DMS114 treated with DMSO at 0.1 percent for 48 hours (cell line): ENCODE results near the gene FBN3.

ENCODE experiments used
- DNase-seq: peaks from one replicate; lab custom pipeline; 2025; ENCODE audit not compliant: unreplicated experiment; lab: John Stamatoyannopoulos, UW

Gene FBN3

DNA sequence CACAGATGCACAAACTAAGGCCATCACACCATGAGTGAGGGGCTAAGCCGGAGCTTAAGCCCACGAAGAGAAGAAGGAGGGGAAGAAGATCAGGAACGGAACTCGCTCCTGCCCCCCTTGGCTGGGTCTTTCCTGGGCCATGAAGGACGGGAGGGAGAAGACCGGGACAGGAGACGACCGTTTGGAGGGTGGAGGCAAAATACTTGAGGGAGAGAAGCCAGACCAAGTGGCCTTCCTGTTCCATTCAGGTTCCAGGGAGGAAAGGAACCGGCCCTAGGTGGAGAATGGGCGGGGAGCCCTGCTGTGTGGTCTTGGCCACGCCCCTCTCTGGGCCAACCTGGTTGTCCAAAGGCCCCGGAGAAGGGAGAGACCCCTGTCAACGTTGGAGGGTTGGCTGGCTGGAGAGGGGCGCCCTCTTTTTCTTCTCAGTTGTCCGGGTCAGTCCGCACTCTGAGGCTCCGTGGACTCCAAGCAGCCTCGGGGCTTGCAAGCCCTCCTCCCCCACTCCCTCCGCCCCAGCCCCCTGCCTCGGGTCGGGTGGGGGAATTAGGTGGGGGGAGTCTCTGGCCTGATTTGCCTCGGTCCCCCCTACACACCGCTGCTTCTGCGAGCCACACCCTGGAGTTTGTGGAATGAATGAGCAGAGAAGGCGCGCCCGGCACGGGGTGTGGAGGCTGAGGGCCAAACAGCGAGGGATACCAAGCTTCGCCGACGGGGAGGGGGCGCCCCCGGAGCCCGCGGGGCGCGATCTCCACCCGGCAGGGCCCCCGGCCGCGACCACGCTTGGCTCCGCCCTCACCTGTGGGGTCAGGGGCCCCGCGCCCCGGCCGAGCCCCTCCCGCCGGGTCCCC is 757 bp downstream of the FBN3 start:
- DNase-seq, result peak; percentile 7

DNA sequence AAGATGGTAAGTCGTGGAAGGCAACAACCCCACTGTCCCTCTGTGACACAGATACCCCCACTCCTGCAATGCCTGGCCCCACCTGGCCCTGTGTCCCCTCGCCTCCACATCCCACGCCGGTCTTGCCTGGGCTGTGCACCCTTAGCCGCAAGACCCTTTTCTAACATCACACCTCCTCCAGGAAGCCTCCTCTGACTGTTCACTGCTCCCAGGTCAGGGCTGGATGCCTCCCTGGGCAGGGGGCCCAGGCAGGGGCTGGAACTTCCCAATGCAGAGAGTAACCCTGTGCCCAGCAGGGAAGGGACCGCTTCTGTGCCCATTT is 1.3 kb downstream of the FBN3 start:
- no peak for DNase-seq

DNA sequence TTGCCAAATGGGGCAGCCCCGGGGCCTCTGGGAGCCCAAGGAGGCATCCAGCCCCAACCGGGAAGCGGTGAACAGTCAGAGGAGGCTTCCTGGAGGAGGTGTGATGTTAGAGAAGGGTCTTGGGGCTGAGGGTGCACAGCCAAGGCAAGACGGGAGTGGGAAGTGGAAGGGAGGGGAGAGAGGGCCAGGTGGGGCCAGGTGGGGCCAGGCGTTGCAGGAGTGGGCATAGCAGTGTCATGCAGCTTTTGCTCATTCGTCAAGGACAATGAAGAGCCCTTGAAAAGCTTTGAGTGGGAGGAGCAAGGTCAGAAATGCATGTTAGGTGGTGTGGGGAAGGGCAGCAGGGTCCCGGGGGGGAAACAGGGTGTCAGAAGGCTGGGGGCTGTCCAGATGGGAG is 1.8 kb downstream of the FBN3 start:
- no peak for DNase-seq

DNA sequence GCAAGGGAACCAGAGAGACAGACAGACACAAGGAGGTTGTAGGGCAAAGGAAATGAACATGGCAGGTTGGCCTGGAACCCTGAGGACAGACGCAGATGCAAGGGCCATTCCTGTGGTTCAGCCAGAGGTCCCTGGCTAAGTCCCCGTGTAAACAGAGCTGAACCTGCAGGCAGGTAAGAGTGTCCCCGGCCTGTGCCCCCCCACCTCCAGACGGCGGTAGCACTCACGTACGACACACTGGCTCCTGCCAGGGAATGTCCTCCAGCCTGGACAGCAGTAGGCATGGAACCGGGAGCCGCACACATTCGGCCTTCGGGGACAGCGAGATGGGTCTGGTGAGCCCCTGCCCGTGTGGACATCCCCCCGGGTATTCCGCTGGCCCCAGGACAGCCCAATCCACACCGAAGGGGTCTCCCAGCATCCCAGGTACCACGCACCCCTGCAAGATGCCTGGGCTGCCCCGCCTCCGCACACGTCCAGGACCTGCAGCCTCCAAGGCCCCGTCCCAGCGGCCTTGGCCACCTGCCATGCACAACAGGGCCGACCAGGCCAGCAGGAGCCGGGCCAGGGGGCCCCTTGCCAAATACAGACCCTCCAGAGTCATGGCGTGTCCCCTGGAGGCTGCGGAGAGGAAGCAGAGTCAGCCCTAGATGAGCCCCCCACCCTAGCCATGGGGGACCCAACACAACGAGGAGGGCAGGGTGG is 2.4 kb downstream of the FBN3 start:
- DNase-seq, result no peak

DNA sequence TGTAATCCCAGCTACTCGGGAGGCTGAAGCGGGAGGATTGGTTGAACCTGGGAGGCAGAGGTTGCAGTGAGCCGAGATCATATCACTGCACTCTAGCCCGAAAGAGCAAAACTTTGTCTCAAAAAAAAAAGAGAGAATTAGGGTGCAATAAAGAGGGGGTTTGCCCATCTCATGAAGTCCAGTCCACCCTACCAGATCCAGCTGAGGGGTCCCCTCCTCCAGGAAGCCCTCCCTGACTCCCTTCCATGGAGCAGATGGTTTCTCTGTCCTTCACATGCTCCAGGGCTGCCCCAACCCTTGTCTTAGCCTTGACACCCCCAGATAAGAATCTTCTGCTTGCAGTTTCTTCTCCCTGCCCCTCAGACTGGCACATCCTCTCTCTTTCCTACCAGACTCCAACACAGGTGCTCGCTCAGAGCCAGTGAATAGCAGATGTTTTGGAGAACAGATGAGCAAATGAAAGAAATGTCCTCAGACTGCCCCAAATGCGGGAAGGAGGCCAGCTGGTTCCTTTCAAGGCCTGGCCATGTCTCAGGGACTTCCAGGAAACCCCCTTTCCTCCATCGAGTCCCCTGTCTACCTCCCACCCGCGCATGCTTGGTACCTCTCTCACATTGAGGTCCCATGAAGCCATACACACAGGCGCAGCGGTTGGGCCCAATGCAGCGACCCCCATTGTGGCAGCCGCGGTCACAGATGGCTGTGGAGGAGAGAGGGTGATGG is 5.0 kb downstream of the FBN3 start:
- no peak for DNase-seq

DNA sequence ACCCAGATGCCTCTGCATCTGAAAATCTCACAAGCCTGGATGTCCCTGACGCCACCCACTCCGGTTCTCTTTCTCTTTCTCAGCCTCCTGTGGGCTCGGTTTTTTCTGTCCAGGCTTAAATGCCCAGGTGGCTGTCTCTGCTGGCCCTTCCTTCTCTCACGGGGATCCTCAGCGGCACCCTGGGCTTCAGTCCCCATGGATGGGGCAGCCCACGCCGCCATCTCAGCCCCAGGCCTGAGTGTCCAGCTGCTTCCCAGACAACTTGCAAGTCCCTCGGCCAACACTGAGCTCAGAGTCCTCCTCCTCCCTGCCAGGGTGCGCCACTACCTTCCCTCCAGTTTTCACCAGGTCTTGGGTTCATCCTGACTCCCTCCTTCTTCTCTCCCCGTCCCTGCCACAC is 6.4 kb downstream of the FBN3 start:
- DNase-seq, result no peak

DNA sequence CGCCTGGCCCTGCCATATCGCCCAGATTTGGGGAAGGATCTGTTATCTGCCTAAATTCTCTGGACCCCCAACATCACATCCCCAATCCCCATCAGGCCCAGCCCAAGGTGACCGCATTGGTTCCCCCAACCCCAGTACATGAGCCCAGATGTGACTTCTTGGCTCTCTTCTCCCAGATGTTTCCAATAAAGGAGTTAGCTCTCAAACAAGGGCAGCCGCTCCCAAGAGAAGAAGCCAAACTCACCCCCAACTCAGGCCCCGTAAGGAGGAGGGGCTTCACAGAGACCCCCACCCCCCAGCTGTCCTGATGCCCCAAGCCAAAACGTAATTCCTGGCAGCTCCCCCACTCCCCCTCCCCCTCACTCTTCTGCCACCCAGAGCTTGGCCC is 6.9 kb downstream of the FBN3 start:
- DNase-seq, result no peak

DNA sequence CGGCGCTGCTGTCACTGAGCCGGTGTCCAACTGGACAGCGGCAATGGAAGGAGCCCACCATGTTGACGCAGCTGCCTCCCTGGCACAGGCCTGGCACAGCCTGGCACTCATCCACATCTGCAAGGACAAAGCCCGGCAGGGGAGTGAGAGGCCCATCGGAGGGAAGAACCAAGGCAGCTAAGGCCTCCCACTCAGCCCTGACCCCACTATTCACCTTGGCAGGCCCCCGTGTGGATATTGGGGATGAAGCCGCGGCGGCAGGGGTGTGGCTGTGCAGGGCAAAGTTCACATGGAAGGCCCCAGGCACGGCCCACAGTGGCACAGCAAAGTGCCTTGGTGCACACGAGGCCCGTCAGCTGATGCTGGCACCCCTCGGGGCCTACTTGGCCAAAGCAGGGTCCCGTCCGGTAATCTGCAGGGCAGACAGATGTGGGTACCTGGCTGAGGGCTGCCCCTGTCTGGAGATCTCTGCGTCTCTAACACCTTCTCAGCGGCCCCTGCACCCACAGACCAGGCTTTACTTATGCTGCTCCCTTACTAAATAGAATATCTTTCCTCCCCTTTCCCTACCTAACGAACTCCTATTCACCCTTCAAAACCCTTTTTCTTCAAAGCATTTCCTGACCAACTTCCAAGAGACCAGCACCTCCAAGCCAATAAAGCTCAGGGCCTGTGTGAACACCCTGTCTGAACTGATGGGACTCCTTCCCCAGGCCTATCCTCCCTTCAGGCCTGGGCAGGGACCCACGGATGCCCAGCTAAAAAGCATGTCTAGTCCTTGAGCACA is 7.5 kb downstream of the FBN3 start:
- no peak for DNase-seq

DNA sequence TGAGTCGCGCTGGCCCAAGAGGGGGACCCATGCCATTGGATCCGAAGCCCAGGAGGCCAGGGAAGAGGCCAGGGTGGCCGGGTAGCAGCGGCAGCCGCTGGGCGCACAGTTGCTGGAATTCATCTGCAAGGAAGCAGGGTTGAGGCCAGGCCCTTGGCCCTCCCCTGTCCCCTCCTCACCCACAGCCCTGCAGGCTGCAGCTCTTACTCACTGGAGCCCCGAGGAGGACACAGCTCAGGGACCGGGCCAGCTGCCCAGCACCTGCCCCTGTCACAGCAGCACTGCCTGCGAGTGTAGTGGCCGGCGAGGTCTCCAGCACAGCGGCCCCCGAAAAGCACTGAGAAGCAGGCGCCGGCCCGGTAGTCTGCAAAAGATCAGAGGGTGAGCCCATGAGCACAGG is 11.2 kb downstream of the FBN3 start:
- no peak for DNase-seq

DNA sequence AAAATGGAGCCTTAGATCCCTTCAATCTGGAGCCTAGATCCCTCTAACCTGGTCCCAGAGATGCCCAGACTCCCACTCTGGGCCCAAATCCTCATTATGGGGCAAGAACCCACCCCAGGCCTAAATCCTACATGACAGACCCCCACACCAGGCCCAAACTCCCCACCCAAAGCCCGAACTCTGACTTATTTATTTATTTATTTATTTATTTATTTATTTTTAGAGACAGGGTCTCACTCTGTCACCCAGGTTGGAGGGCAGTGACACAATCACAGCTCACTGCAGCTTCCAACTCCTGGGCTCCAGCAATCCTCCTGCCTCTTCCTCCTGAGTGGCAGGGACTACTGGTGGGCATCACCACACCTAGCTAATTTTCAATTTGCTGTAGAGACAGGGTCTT is 12.0 kb downstream of the FBN3 start:
- DNase-seq, result no peak

DNA sequence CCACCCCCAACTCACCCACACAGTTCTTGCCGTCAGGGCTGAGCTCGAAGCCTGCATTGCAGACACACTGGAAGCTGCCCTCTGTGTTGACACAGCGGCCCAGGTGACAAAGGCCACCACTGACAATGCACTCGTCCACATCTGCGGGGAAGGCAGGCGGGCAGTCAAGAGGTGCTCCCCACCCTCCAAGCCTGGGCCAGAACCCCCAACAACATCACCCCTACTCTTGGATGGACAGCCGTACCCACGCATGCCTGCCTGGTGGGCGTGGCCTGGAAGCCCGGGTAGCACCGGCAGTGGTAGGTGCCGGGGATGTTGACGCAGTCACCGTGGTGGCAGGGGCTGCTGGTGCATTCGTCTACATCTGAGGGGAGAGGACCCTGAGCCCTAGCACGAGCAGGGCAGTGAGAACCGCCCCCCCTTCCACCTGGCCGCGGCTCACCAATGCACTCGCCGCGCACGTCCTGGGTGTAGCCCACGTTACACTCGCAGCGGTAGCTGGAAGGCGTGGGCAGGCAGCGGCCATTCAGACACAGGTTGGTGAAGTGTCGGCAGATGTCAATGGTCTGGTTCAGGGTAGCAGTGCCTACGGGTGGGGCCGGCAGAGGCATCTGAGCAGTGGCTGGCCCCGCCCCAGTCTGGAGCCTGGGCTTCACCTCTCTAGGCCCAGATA is 13.3 kb downstream of the FBN3 start:
- DNase-seq, result no peak

DNA sequence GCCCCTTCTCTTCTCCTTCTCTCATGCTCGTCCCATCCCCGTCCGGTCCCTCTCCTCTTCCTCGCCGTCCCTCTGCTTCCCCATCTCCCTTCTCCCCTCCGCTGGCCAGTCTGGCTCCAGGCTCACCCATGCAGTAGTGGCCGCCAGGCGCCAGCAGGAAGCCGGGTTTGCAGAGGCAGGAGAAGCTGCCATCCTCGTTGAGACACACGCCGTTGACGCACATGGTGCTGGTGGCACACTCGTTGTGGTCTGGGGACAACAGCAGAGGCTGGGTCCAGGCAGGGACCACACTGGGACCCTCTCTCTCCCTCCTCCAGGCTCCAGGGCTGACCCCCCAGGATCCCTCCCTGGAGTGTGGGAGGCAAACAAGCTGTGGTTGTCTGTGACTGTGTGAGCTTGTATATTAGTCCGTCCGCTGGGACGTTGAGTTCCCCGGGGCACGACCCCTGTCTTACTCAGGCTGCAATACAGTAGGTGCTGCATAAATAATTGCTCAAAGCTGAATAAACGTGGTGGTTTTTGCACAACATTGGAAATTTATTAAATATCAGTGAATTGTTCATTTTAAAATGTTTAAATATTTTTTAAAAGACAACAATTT is 16.4 kb downstream of the FBN3 start:
- no peak for DNase-seq

DNA sequence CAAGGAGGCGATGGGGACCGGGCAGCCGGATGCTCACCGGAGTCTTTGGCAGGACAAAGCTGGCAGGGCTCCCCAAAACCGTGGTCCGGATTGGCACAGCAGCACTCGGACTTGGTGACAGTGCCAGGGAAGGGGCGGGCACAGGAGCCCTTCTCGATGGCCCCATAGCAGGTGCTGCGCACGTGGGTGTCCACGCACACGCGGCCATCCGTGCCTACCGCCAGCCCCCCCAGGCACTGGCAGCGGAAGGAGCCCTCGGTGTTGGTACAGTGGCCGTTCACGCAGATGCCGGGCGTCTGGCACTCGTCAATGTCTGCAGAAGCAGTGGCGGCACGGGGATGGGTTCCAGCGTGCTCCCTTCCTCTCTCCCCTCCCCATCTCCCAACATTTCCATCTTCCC is 17.9 kb downstream of the FBN3 start:
- no peak for DNase-seq

DNA sequence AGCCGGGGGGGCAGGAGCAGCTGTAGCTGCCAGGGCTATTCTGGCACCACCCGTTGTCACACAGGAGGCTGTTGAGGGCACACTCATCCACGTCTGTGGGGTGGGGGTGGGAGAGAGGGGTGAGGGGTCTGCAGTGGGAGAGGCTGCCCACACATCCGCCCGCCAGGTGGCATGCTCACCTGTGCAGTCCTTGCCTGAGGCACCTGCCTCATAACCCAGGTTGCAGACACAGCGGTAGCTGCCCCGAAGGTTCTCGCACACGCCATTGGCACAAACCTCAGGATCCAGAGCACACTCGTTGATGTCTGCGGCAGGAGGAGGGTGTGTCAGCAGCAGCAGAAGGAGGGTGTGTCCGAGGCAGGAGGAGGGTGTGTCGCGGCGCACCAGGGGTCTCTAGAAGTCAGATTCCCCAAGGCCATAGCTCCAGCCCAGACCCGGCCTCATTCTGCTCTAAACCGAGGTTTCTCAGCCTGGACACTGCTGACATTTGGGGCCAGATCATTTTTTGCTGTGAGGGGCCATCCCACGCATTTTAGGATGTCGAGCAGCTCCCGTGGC is 20.3 kb downstream of the FBN3 start:
- no peak for DNase-seq

DNA sequence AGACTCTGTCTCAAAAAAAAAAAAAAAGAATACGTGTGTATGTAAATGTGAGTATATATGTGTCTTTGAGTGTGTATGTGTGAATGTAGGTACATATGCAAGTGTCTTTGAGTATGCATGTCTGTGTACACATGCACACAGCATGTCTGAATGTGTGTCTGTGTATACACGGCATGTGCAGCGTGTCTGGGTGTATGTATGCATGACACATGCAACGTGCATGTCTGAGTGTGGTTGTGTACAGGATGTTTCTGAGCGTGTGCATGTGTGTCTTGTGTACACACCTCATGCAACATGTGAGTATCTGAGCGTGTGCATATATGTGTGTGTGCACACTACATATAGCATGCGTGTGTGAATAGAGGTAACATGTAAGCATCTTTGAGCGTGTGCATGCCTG is 20.8 kb downstream of the FBN3 start:
- DNase-seq, result no peak

DNA sequence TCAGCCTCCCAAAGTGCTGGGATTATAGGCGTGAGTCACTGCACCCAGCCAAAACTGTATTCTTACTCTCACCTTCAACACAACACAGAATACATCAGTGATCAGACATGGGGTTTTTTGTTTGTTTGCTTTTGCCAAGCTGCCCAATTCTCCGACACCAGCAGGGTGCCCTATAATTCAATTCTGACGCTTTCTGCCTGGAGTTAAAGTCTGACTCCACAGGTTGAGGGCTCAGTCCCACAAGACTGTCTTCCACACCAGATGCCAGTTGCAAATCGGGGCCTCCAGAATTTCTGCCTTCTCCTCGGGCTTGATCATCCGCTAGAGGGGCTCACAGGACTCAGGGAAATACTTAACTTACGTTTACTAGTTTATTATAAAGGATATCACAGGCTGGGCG is 22.1 kb downstream of the FBN3 start:
- no peak for DNase-seq

DNA sequence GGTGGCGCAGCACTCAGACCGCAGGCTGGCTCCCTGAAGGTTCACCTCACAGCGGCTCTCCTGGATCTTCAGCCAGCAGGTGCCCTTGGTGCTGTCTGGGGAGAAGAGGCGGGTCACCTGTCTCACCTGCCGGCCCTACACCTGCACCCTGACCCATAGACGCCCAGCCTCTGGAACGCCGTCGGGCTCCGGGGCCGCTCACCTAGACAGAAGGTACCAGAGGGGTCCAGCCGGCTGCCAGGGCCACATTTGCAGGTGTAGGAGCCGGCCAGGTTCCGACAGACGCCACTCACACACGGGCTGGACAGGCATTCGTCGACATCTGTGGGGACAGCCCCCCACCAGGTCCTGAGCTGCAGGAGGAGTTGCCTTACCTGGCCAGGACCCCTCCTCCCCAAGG is 22.9 kb downstream of the FBN3 start:
- no peak for DNase-seq

DNA sequence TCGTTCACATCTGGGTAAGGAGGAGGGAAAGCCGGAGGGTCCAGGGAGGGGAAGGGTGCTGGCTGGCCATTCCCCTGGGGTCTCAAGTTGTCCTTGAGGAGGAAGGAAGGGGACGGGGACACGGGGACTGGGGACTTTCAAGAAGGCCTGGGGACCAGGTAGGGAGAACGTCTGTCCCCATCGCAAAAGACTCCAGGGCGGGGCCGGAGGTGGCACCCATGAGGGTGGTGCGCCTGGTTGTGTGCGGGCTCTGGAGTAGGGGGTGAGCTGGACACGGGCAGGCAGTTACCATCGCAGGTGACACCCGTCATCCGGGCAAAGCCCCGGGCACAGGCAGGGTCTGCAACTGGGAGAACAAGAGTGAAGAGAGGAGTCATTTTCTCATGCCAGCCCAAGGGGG is 23.4 kb downstream of the FBN3 start:
- no peak for DNase-seq

DNA sequence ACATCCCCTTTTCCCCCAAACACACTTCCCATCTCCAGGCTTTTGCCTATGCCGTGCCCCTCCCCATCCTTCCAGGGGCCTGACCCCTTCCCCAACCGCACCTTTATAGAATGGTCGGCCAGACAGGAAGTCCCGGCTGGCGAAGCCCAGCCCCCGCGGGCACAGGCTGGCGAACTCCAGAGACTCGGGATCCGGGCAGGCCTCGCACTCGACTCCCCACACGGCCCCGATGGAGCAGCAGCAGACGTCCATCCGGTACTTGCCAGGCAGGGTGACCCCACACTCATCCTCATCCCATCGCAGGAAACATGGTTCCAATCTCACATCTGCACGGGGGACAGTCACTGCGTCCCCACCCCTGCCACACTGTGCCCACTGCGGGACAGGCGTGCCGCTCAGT is 25.7 kb downstream of the FBN3 start:
- no peak for DNase-seq
